ENCODE results near the gene ZFP36.

Gene ZFP36

DNA sequence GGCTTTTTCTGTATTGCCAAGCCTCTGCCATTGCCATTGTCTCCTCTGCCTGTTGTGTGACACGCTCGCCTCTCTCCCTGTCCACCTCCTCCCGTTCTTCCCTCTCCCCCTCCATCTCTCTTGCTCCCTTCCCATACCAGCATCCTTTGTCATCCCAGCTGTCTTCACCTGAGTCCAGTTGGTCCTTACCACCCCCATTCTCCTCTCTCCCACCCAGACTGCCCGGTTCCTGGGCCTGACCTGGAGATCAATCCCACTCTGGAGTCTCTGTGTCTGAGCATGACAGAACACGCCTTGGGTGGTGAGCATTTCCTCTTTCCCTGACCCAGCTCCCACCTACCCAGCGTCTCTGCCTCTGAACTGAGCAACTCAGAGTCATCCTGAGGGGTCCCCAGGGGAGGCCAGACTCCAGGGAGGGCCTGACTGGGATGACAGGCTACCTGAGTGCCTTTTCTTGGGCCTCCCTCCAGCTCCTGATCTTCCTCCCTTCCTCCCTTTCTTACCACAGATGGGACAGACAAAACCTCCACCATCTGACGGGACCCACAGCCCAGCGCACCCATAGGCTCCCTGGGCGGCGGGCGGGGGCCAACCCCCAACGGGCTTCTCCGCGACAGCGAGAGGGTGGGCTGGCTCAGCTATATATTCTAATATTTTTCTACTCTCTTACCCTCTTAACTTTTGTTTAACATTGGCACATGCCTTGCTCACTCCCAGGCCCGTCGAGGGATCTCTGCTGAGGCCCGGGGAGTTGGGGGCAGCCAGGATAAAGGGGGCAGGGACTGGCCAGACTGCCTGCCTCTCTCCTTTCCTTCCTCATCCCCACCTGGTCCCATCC lies 23.4 kb upstream of the ZFP36 start:
- no peak overlapping the region for H3K4me2 ChIP-seq (ENCODE audit: low read length)
- H3K4me3 ChIP-seq (ENCODE audit: low read length): no peak overlapping the region
- H3K36me3 ChIP-seq (ENCODE audit: control insufficient read depth, low read length): peaks cover 57% of the 10 kb centered on the region
- H3F3A ChIP-seq (ENCODE audit: control insufficient read depth, insufficient read depth): no peaks in the 10 kb centered on the region
- no peak overlapping the region for H3K27ac ChIP-seq (ENCODE audit: low read depth, low read length)
- no peaks in the 10 kb centered on the region for H3K9me3 ChIP-seq (ENCODE audit: control insufficient read depth, insufficient read depth, low read length)
- no peaks in the 10 kb centered on the region for H3K4me1 ChIP-seq (ENCODE audit: control insufficient read depth, low read length)
- no peaks in the 10 kb centered on the region for H3K79me2 ChIP-seq (ENCODE audit: control insufficient read depth, low read length)
- H3K9me2 ChIP-seq (replicated peaks; ENCODE audit: control insufficient read depth, low read length): no peaks in the 10 kb centered on the region
- TF ChIP-seq, protein P1, sequence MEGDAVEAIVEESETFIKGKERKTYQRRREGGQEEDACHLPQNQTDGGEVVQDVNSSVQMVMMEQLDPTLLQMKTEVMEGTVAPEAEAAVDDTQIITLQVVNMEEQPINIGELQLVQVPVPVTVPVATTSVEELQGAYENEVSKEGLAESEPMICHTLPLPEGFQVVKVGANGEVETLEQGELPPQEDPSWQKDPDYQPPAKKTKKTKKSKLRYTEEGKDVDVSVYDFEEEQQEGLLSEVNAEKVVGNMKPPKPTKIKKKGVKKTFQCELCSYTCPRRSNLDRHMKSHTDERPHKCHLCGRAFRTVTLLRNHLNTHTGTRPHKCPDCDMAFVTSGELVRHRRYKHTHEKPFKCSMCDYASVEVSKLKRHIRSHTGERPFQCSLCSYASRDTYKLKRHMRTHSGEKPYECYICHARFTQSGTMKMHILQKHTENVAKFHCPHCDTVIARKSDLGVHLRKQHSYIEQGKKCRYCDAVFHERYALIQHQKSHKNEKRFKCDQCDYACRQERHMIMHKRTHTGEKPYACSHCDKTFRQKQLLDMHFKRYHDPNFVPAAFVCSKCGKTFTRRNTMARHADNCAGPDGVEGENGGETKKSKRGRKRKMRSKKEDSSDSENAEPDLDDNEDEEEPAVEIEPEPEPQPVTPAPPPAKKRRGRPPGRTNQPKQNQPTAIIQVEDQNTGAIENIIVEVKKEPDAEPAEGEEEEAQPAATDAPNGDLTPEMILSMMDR (IDR thresholded peaks at IDR 0.05; ENCODE audit: low read depth, low read length, poor library complexity, severe bottlenecking): no peak
- TF ChIP-seq EZH2phosphoT487 (IDR thresholded peaks at IDR 0.05; ENCODE audit: borderline replicate concordance, low read length): no peak
- H3K27me3 ChIP-seq (ENCODE audit: control insufficient read depth, low read length): no peaks in the 10 kb centered on the region
- no peaks in the 10 kb centered on the region for H4K20me1 ChIP-seq (ENCODE audit: control insufficient read depth, insufficient read depth, low read depth, low read length)

DNA sequence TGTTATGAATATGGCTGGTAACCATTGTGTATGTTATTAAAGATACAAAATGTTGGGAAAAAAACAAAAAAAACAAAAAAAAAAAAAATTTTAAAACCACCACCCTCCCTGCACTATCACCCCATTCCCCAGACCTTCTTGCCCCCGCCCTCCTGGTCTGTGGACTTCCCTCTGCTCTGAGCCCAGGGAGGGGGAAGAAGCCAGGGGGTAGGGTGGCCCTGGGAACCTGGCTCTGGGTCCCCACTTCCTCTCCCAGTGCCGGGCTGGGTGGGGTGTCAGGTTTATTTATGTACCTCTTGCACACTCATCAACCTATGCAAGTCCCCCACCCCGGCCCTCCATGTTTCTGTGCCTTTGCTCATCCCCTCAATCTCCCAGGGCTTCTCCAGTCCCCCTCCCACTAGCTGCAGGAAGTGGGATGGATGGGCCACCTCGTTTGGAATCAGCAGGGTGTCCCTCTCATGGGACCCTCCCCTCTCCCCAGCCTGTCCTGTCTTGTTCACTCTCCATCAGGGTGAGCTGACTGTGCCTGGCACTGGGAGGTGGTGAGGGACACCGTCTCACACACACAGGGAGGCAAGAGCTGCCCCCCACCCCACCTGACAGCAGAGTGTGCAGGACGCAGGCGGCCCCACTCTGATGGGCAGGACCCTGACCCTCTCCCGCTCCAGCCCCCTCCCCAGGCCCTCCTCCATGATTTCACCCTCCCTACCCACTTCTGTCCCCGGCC lies 21.6 kb upstream of the ZFP36 start:
- Histone ChIP-seq H3K27me3 (ENCODE audit: control insufficient read depth, low read length) (no peaks in the 10 kb centered on the region), H3K4me3 (ENCODE audit: low read length) (no peak overlapping the region), H3K27ac (ENCODE audit: low read depth, low read length) (no peak overlapping the region), H4K20me1 (ENCODE audit: control insufficient read depth, insufficient read depth, low read depth, low read length) (peaks cover 2% of the 10 kb centered on the region; the same call in 1 of the 2 replicates), H3K4me1 (ENCODE audit: control insufficient read depth, low read length) (peaks cover 6% of the 10 kb centered on the region), H3K9me2 (replicated peaks; ENCODE audit: control insufficient read depth, low read length) (no peaks in the 10 kb centered on the region), H3K4me2 (ENCODE audit: low read length) (no peak overlapping the region), H3F3A (ENCODE audit: control insufficient read depth, insufficient read depth) (no peaks in the 10 kb centered on the region), H3K36me3 (ENCODE audit: control insufficient read depth, low read length) (peaks cover 63% of the 10 kb centered on the region), H3K9me3 (ENCODE audit: control insufficient read depth, insufficient read depth, low read length) (no peaks in the 10 kb centered on the region), H3K79me2 (ENCODE audit: control insufficient read depth, low read length) (peaks cover 7% of the 10 kb centered on the region)
- TF ChIP-seq, protein P1 (IDR thresholded peaks at IDR 0.05; ENCODE audit: low read depth, low read length, poor library complexity, severe bottlenecking): no peak
- TF ChIP-seq EZH2phosphoT487 (IDR thresholded peaks at IDR 0.05; ENCODE audit: borderline replicate concordance, low read length): no peak

DNA sequence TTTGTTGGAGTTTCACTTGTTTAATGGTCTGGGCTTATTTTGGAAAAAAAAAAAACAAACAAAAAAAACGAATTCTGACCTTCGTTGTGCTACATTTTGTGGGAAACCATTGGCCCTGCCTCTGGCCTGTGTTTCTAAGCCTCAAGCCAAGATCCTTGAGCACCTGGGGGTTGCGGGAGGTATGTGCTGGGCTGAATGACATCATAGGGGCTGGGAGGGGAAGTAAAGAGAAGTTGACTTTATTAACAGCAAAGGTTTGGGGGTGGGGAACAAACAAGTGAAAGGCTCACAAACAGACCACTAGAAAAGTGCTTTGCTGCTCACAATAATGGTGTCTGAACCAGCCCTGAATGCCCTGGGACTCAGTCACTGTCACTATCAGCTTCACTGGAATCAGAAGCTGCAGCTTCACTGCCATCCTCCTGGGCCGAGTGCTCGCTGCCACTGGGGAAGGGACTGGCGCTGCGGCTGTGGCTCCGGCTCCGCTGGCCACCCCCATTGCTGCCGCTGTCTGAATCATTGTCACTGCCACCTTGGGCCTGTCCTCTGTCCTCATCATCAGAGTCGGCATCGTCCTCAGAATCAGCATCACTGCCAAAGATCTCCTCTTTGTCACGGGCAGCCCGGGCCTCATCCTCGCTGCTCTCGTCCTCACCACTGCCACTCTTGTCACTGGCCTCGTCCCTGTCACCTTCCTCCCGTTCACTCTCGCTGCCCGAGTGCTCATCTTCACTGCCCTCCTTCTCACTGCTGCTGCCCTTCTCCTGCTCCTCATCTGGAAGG lies 20.8 kb upstream of the ZFP36 start:
- no peaks in the 10 kb centered on the region for H3F3A ChIP-seq (ENCODE audit: control insufficient read depth, insufficient read depth)
- H3K27ac ChIP-seq (ENCODE audit: low read depth, low read length): no peak overlapping the region
- no peaks in the 10 kb centered on the region for H3K9me2 ChIP-seq (replicated peaks; ENCODE audit: control insufficient read depth, low read length)
- H3K4me1 ChIP-seq (ENCODE audit: control insufficient read depth, low read length): peaks cover 9% of the 10 kb centered on the region
- H4K20me1 ChIP-seq (ENCODE audit: control insufficient read depth, insufficient read depth, low read depth, low read length): peaks cover 4% of the 10 kb centered on the region; the same call in 1 of the 2 replicates
- H3K36me3 ChIP-seq (ENCODE audit: control insufficient read depth, low read length): peaks cover 58% of the 10 kb centered on the region
- H3K27me3 ChIP-seq (ENCODE audit: control insufficient read depth, low read length): no peaks in the 10 kb centered on the region
- TF ChIP-seq EZH2phosphoT487 (IDR thresholded peaks at IDR 0.05; ENCODE audit: borderline replicate concordance, low read length): no peak
- TF ChIP-seq, protein P1 (IDR thresholded peaks at IDR 0.05; ENCODE audit: low read depth, low read length, poor library complexity, severe bottlenecking): no peak
- no peaks in the 10 kb centered on the region for H3K9me3 ChIP-seq (ENCODE audit: control insufficient read depth, insufficient read depth, low read length)
- H3K4me2 ChIP-seq (ENCODE audit: low read length): no peak overlapping the region
- H3K4me3 ChIP-seq (ENCODE audit: low read length): no peak overlapping the region
- peaks cover 15% of the 10 kb centered on the region for H3K79me2 ChIP-seq (ENCODE audit: control insufficient read depth, low read length)
